AG04450 (cell line): ENCODE results near the gene UBA1. TPM values are rescaled to one million over a fixed set of nuclear protein-coding genes. Genes with fewer than 3 reads are reported as not detected.

Source experiments
- CTCF ChIA-PET: fragments of 300-600, 350-600 bp; formaldehyde crosslinking; extraction: SDS; loops from one replicate; lab custom pipeline; 2022; ENCODE audit warnings: antibody characterized with exemption, inconsistent platforms; lab: Charles Lee
- POLR2A ChIA-PET: fragments of 350-600 bp; formaldehyde crosslinking; extraction: SDS; loops from one replicate; lab custom pipeline; 2021; ENCODE audit warnings: antibody characterized with exemption, inconsistent platforms; lab: Yijun Ruan, JAX
- DNase-seq: peaks from one replicate; pipeline ENCODE4 v3.0.0-alpha.2; 2011; ENCODE audit warnings: low read depth, low spot score
- H3K27ac ChIP-seq: one replicate; pipeline ENCODE4 v1.5.1; 2012; ENCODE audit warnings: low read depth, low read length, control low read depth
- H3K27me3 ChIP-seq: one replicate; pipeline ENCODE4 v1.6.0; 2012; ENCODE audit warnings: low read length; ENCODE audit not compliant: control insufficient read depth, insufficient read depth
- H3K4me3 ChIP-seq: 2 replicates; pipeline ENCODE4 v1.5.1; 2011; ENCODE audit warnings: mild to moderate bottlenecking, low read depth, low read length, control low read depth
- H3K9me3 ChIP-seq: 2 replicates; pipeline ENCODE4 v1.5.1; 2012; ENCODE audit warnings: low read length; ENCODE audit not compliant: control insufficient read depth, insufficient read depth
- CTCF ChIP-seq: IDR thresholded peaks from 2 replicates; pipeline ENCODE4 v1.5.1; 2011; ENCODE audit warnings: low read depth, low read length, control low read depth, inconsistent platforms
- polyA plus RNA-seq: library from polyadenylated mRNA; depleted of rRNA; stranded (reverse); fragments of >200 nt; gene quantifications from 2 replicates; pipeline ENCODE4 v1.2.3, GENCODE V29; 2011

Gene UBA1
- polyA plus RNA-seq, 1 experiment, result 196 TPM

- CTCF ChIA-PET, result interaction anchor here (1.1 kb wide), 2 partner anchors 167 to 305 kb away, joined by 3 to 4 read pairs; no protein-coding TSS in a partner anchor
- no peak for TF ChIP-seq CTCF
- no peaks in the 10 kb centered on the region for H3K27me3 ChIP-seq
- H3K27ac ChIP-seq, result peak overlapping the region; percentile 92
- DNase-seq, result peak; percentile 96
- peak overlapping the region; percentile 72 for H3K4me3 ChIP-seq
- H3K9me3 ChIP-seq, result no peaks in the 10 kb centered on the region
- POLR2A ChIA-PET, result interaction anchor here (0.5 to 2.0 kb wide), 11 partner anchors 11 to 1461 kb away, joined by 3 to 14 read pairs (median 5); partner anchors contain the start of genes ELK1 and USP11
Observed at GRCh38 chrX:47217852-47218279, 24.2 kb downstream of the UBA1 start.

GRCh38 chrX:47218280-47218919, 24.8 kb downstream of the UBA1 start, which contains the start of gene CDK16:
TSS of gene CDK16 (plus strand) at chrX:47218681. CDS start at chrX:47223558, 4,877 bp downstream.
- Histone ChIP-seq H3K4me3 (peak within 1 kb of the TSS; percentile 72), H3K9me3 (no peaks in the 10 kb centered on the region), H3K27ac (peak within 1 kb of the TSS; percentile 92), H3K27me3 (no peaks in the 10 kb centered on the region)
- DNase-seq, result no peak
- TF ChIP-seq CTCF, result no peak
- ChIA-PET CTCF (interaction anchor here (1.1 kb wide), 1 partner anchor 166 kb away, joined by 4 read pairs; no protein-coding TSS in a partner anchor), POLR2A (interaction anchor here (0.5 to 2.0 kb wide), 11 partner anchors 10 to 1460 kb away, joined by 3 to 14 read pairs (median 4); partner anchors contain the start of gene USP11)

- TF ChIP-seq CTCF, result no peak
- Histone ChIP-seq H3K4me3 (peak overlapping the region; percentile 72), H3K27ac (peak overlapping the region; percentile 21), H3K9me3 (no peaks in the 10 kb centered on the region), H3K27me3 (no peaks in the 10 kb centered on the region)
- DNase-seq, result no peak
- ChIA-PET CTCF (no interaction called here), POLR2A (interaction anchor here (0.6 kb wide), 1 partner anchor 93 kb away, joined by 3 read pairs; no protein-coding TSS in a partner anchor)
Observed at GRCh38 chrX:47218920-47219815, 25.5 kb downstream of the UBA1 start.

DNA sequence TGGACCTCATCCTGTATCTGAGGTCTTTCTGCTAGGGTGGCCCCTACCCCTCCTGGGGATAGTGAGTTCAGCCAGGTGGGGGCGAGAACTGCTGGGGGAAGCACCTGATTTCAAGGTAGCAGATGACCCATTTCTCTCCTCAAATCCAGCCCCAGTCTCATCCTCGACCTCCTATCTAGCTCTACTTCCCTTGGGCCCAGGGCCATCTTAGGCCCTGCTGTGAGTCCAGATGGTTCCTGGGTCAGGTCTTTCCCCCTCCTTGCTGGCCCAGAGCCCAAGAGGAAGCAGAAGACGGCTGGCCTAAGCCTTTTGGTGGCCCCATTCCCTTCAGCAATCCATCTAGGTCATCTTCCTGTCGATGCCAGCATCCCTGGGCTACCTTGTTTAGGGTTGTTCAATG, 28.1 kb downstream of the UBA1 start:
- H3K9me3 ChIP-seq, result no peaks in the 10 kb centered on the region
- ChIA-PET CTCF (no interaction called here), POLR2A (no interaction called here)
- no peak overlapping the region for H3K4me3 ChIP-seq
- TF ChIP-seq CTCF, result no peak
- H3K27ac ChIP-seq, result no peak overlapping the region
- H3K27me3 ChIP-seq, result no peaks in the 10 kb centered on the region
- DNase-seq, result no peak
